ENCODE data around the gene PLEKHH1. TPM values are rescaled to one million over a fixed set of nuclear protein-coding genes. Genes with fewer than 3 reads are reported as not detected.

The PLEKHH1 gene
- polyA plus RNA-seq, 1 donor from 2014 or later: 34.1 TPM

DNA sequence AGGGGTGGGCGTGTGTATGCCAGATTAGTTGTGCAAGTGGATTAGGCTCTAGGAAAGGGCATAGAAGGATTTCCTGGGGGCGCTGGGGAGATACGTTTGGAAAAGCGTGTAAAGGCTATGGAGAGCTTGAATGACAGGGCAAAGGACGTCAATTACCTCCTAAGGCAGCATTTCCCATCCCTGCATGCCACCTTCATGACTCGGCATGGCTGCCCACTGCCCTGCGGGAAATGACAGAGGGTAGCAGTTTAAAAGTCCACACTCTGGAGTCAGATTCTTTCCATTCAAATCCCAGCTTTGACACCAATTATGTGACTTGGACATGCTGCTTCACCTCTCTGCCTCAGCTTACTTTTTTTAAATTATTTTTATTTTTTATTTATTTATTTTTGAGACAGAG lies 29.8 kb upstream of the PLEKHH1 start:
- no peaks in the 10 kb centered on the region for H3K27me3 ChIP-seq (ENCODE audit: insufficient read depth, low read depth, low read length)
- H3K9me2 ChIP-seq (ENCODE audit: insufficient read depth, low read length): no peaks in the 10 kb centered on the region
- TF ChIP-seq, protein P1, sequence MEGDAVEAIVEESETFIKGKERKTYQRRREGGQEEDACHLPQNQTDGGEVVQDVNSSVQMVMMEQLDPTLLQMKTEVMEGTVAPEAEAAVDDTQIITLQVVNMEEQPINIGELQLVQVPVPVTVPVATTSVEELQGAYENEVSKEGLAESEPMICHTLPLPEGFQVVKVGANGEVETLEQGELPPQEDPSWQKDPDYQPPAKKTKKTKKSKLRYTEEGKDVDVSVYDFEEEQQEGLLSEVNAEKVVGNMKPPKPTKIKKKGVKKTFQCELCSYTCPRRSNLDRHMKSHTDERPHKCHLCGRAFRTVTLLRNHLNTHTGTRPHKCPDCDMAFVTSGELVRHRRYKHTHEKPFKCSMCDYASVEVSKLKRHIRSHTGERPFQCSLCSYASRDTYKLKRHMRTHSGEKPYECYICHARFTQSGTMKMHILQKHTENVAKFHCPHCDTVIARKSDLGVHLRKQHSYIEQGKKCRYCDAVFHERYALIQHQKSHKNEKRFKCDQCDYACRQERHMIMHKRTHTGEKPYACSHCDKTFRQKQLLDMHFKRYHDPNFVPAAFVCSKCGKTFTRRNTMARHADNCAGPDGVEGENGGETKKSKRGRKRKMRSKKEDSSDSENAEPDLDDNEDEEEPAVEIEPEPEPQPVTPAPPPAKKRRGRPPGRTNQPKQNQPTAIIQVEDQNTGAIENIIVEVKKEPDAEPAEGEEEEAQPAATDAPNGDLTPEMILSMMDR (IDR thresholded peaks at IDR 0.05; ENCODE audit: poor library complexity, severe bottlenecking): no peak
- TF ChIP-seq TAF1 (IDR thresholded peaks at IDR 0.05; ENCODE audit: low read depth) (no peak), SMC3 (conservative IDR thresholded peaks at IDR 0.05; ENCODE audit: poor library complexity) (no peak), MXI1 (conservative IDR thresholded peaks at IDR 0.05; ENCODE audit: poor library complexity, severe bottlenecking) (no peak), POLR2AphosphoS5 (IDR thresholded peaks at IDR 0.05) (no peak), RAD21 (conservative IDR thresholded peaks at IDR 0.05) (no peak), EZH2 (IDR thresholded peaks at IDR 0.05; ENCODE audit: borderline replicate concordance, insufficient read depth, low read length, poor library complexity, severe bottlenecking) (no peak), EP300 (conservative IDR thresholded peaks at IDR 0.05; ENCODE audit: poor library complexity, severe bottlenecking) (no peak)
- TF ChIP-seq, protein P2, sequence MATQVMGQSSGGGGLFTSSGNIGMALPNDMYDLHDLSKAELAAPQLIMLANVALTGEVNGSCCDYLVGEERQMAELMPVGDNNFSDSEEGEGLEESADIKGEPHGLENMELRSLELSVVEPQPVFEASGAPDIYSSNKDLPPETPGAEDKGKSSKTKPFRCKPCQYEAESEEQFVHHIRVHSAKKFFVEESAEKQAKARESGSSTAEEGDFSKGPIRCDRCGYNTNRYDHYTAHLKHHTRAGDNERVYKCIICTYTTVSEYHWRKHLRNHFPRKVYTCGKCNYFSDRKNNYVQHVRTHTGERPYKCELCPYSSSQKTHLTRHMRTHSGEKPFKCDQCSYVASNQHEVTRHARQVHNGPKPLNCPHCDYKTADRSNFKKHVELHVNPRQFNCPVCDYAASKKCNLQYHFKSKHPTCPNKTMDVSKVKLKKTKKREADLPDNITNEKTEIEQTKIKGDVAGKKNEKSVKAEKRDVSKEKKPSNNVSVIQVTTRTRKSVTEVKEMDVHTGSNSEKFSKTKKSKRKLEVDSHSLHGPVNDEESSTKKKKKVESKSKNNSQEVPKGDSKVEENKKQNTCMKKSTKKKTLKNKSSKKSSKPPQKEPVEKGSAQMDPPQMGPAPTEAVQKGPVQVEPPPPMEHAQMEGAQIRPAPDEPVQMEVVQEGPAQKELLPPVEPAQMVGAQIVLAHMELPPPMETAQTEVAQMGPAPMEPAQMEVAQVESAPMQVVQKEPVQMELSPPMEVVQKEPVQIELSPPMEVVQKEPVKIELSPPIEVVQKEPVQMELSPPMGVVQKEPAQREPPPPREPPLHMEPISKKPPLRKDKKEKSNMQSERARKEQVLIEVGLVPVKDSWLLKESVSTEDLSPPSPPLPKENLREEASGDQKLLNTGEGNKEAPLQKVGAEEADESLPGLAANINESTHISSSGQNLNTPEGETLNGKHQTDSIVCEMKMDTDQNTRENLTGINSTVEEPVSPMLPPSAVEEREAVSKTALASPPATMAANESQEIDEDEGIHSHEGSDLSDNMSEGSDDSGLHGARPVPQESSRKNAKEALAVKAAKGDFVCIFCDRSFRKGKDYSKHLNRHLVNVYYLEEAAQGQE (IDR thresholded peaks at IDR 0.05; ENCODE audit: borderline replicate concordance): no peak
- no peak overlapping the region for H3K4me2 ChIP-seq (ENCODE audit: low read length)
- no peaks in the 10 kb centered on the region for H3K36me3 ChIP-seq (ENCODE audit: insufficient read depth, low read length)
- no peak overlapping the region for H3K27ac ChIP-seq (ENCODE audit: low read length)
- no peaks in the 10 kb centered on the region for H3F3A ChIP-seq (ENCODE audit: insufficient read depth, low read length, poor library complexity, severe bottlenecking)
- H3K79me2 ChIP-seq (replicated peaks; ENCODE audit: insufficient read depth, low read length): no peaks in the 10 kb centered on the region
- no peak overlapping the region for H2AFZ ChIP-seq (ENCODE audit: low read depth, low read length)
- H4K20me1 ChIP-seq (ENCODE audit: insufficient read depth): no peaks in the 10 kb centered on the region
- no peak overlapping the region for H3K4me3 ChIP-seq (ENCODE audit: low read length)
- no peak overlapping the region for H3K9ac ChIP-seq (ENCODE audit: low read length)
- H3K9me3 ChIP-seq (ENCODE audit: low read length): no peaks in the 10 kb centered on the region

DNA sequence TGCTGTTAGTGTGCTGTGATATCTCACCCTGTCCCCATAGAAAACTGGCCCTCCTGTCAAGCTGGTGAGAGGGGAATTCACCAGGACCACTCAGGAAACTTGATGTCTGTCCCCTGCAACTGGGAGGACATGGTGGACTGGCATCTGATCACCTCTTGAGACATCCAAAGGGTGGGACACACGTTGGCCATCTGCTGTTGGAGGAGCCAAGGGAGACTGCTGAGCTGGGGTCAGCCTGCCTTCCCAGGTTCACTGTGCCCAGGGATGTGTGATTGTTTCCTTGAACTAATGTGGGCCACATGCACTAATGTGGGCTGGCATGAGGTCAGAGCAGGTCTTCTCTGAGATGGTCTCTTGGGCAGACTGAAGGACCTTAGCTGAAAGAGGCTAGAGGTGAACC lies 27.8 kb upstream of the PLEKHH1 start:
- H2AFZ ChIP-seq (ENCODE audit: low read depth, low read length): no peak overlapping the region
- no peaks in the 10 kb centered on the region for H3K27me3 ChIP-seq (ENCODE audit: insufficient read depth, low read depth, low read length)
- no peak overlapping the region for H3K9ac ChIP-seq (ENCODE audit: low read length)
- H3F3A ChIP-seq (ENCODE audit: insufficient read depth, low read length, poor library complexity, severe bottlenecking): no peaks in the 10 kb centered on the region
- H3K9me2 ChIP-seq (ENCODE audit: insufficient read depth, low read length): no peaks in the 10 kb centered on the region
- no peaks in the 10 kb centered on the region for H3K36me3 ChIP-seq (ENCODE audit: insufficient read depth, low read length)
- H3K79me2 ChIP-seq (replicated peaks; ENCODE audit: insufficient read depth, low read length): no peaks in the 10 kb centered on the region
- no peak for TF ChIP-seq RAD21 (conservative IDR thresholded peaks at IDR 0.05)
- TF ChIP-seq MXI1 (conservative IDR thresholded peaks at IDR 0.05; ENCODE audit: poor library complexity, severe bottlenecking): no peak
- no peak for TF ChIP-seq EP300 (conservative IDR thresholded peaks at IDR 0.05; ENCODE audit: poor library complexity, severe bottlenecking)
- no peak for TF ChIP-seq EZH2 (IDR thresholded peaks at IDR 0.05; ENCODE audit: borderline replicate concordance, insufficient read depth, low read length, poor library complexity, severe bottlenecking)
- TF ChIP-seq TAF1 (IDR thresholded peaks at IDR 0.05; ENCODE audit: low read depth): no peak
- TF ChIP-seq, protein P2 (IDR thresholded peaks at IDR 0.05; ENCODE audit: borderline replicate concordance): no peak
- TF ChIP-seq, protein P1 (IDR thresholded peaks at IDR 0.05; ENCODE audit: poor library complexity, severe bottlenecking): no peak
- TF ChIP-seq POLR2AphosphoS5 (IDR thresholded peaks at IDR 0.05): no peak
- TF ChIP-seq SMC3 (conservative IDR thresholded peaks at IDR 0.05; ENCODE audit: poor library complexity): no peak
- no peak overlapping the region for H3K4me2 ChIP-seq (ENCODE audit: low read length)
- no peak overlapping the region for H3K27ac ChIP-seq (ENCODE audit: low read length)
- no peak overlapping the region for H3K4me3 ChIP-seq (ENCODE audit: low read length)
- no peaks in the 10 kb centered on the region for H3K9me3 ChIP-seq (ENCODE audit: low read length)
- no peaks in the 10 kb centered on the region for H4K20me1 ChIP-seq (ENCODE audit: insufficient read depth)

All from neural cell (in vitro differentiated cells).